ENCODE results near the gene CPXM1. TPM values are rescaled to one million over a fixed set of nuclear protein-coding genes. Genes with fewer than 3 reads are reported as not detected.

The CPXM1 gene
- total and polyA plus RNA-seq, 10 of the 15 experiments (the other 5 are each of a cell fraction or from before 2014, with no cell fraction given) = 0.22 to 3.9 (median 0.63) TPM; not detected in 2

DNA sequence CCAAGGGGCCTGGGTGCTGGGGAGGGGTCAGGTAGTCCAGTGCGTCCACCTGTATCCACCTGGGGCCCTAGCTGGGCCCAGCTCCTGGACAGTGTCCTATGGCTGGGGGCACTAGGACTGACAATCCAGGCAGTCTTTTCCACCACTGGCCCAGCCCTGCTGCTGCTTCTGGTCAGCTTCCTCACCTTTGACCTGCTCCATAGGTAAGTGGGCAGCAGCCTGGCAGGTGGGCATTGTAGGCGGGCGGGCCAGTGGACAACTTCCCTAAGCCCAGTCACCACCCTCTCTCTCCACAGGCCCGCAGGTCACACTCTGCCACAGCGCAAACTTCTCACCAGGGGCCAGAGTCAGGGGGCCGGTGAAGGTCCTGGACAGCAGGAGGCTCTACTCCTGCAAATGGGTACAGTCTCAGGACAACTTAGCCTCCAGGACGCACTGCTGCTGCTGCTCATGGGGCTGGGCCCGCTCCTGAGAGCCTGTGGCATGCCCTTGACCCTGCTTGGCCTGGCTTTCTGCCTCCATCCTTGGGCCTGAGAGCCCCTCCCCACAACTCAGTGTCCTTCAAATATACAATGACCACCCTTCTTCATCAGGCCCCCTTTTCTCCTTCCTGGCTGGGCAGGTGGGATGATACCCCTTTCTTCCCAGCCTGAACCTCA, 14.9 kb upstream of the CPXM1 start (continued):
- no peak for TF ChIP-seq SPI1 (IDR thresholded peaks at IDR 0.05; ENCODE audit: borderline replicate concordance, insufficient read depth, low read depth, low read length)

DNA sequence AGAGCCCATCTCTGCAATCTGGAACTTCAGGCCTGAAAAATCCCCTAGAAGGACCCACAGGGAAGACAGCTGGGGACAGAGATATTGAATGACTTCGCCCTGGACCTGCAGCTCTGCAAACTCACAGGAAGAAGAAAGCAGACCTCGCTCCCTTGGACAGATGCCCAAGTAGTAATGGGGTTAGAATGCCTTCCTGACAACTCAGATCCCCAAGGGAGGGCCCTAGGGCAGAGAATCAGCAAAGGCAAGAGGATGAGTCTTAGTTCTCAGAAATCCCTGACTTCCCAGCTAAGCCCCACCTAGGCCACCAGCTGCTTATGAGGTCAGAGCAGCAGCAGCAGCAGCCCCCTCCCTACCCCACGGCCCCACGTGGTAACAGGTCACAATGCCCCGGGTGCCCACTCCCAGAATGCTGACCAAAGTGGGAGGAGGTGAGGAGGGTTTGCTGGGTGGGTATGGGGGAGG, 14.2 kb upstream of the CPXM1 start, which contains the start of gene C20orf141:
Gene C20orf141 (plus strand): TSS at position 401 of the 465 bp plus-strand sequence. CDS start 198 bp downstream, outside the sequence.
- FAIRE-seq (no peak), DNase-seq (ENCODE audit: low read depth, low spot score) (no peak)
- 2% methylated on average over 5 of the region's 5 CpGs for WGBS (ENCODE audit: insufficient coverage, insufficient replicate concordance, low lambda C conversion rate, missing lambda C conversion rate)

More for the DNA sequence above, 14.2 kb upstream of the CPXM1 start, which contains the start of gene C20orf141:
- TF ChIP-seq, protein P1, sequence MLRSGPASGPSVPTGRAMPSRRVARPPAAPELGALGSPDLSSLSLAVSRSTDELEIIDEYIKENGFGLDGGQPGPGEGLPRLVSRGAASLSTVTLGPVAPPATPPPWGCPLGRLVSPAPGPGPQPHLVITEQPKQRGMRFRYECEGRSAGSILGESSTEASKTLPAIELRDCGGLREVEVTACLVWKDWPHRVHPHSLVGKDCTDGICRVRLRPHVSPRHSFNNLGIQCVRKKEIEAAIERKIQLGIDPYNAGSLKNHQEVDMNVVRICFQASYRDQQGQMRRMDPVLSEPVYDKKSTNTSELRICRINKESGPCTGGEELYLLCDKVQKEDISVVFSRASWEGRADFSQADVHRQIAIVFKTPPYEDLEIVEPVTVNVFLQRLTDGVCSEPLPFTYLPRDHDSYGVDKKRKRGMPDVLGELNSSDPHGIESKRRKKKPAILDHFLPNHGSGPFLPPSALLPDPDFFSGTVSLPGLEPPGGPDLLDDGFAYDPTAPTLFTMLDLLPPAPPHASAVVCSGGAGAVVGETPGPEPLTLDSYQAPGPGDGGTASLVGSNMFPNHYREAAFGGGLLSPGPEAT (IDR thresholded peaks at IDR 0.05; ENCODE audit: low read depth) = no peak
- TF ChIP-seq NR2C2 (IDR thresholded peaks at IDR 0.05; ENCODE audit: borderline replicate concordance, control insufficient read depth, insufficient read length, low read depth) = no peak
- no peak for ATAC-seq
- no peaks in the 10 kb centered on the region for H3K4me1 ChIP-seq (ENCODE audit: control insufficient read depth, insufficient read depth, low read length)
- ChIA-PET CTCF (no interaction called here), POLR2A (no interaction called here), RAD21 (ENCODE audit: unreplicated experiment) (no interaction called here), SMC1A (ENCODE audit: uncharacterized antibody, unreplicated experiment) (no interaction called here)
- intact Hi-C loops (cut with micrococcal nuclease; ENCODE audit: unreplicated experiment) = no loop called here
- no peaks in the 10 kb centered on the region for H3K79me2 ChIP-seq (ENCODE audit: control insufficient read depth, insufficient read depth, low read length)
- no peaks in the 10 kb centered on the region for H3K36me3 ChIP-seq (ENCODE audit: control insufficient read depth in 2 of 2, insufficient read depth in 2 of 2, low read length in 1 of 2)
- H3K27me3 ChIP-seq (replicated peaks in 1 of 2; ENCODE audit: control insufficient read depth in 2 of 2, insufficient read depth in 2 of 2, low read length in 1 of 2) = no peaks in the 10 kb centered on the region; a peak in 1 of 4 replicates
- H3K27ac ChIP-seq (ENCODE audit: control insufficient read depth, insufficient read depth) = no peak within 1 kb of the TSS
- no peak within 1 kb of the TSS for H2AFZ ChIP-seq (ENCODE audit: control insufficient read depth, low read depth, low read length)
- in situ Hi-C loops (cut with MboI) = no loop called here
- H4K20me1 ChIP-seq (ENCODE audit: control insufficient read depth, insufficient read depth) = no peaks in the 10 kb centered on the region
- no peaks in the 10 kb centered on the region; the same call in 2 of the 3 replicates for H3K9me3 ChIP-seq (replicated peaks; ENCODE audit: control insufficient read depth, insufficient read depth, low read length)
- H3K4me3 ChIP-seq = no peak within 1 kb of the TSS
- H3K9ac ChIP-seq (ENCODE audit: control insufficient read depth, insufficient read depth, low read length) = no peak within 1 kb of the TSS
- no peak within 1 kb of the TSS for H3K4me2 ChIP-seq (ENCODE audit: control insufficient read depth, insufficient read depth)
- no TSS peak for BruUV-seq (replicated peaks)
